GM19468 (cell line): ENCODE measurements around the gene TSBP1.

Experiments
- ATAC-seq: cut with Tn5 transposase; IDR thresholded peaks from one replicate; pipeline ENCODE4 v1.9.1; 2021; ENCODE audit warnings: mild to moderate bottlenecking, moderate library complexity, moderate number of reproducible peaks; ENCODE audit not compliant: unreplicated experiment; ENCODE audit errors: extremely low read depth

Gene TSBP1, protein sequence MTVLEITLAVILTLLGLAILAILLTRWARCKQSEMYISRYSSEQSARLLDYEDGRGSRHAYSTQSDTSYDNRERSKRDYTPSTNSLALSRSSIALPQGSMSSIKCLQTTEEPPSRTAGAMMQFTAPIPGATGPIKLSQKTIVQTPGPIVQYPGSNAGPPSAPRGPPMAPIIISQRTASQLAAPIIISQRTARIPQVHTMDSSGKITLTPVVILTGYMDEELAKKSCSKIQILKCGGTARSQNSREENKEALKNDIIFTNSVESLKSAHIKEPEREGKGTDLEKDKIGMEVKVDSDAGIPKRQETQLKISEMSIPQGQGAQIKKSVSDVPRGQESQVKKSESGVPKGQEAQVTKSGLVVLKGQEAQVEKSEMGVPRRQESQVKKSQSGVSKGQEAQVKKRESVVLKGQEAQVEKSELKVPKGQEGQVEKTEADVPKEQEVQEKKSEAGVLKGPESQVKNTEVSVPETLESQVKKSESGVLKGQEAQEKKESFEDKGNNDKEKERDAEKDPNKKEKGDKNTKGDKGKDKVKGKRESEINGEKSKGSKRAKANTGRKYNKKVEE

DNA sequence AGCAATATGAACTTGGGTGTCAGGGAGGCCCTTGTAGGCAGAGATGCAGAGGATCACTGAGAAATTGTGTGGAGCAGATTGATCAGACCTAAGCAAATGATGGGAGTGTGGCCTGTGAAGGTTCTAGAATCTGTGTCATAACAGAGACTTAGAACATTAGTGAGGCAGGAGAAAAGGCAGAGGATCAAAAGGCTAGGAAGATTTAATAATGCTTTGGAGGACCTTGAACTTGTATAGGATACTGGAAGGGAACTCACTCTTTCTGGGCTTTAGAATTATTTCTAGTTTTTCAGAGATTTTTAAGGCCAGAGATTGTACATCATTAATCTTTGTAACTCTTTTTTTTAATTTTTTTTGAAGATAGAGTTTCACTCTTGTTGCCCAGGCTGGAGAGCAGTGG is at the start of gene TSBP1:
Gene TSBP1 (minus strand): TSS at position 101 of the 400 bp plus-strand sequence. CDS start 197 bp downstream, outside the sequence.
- ATAC-seq, result no peak

DNA sequence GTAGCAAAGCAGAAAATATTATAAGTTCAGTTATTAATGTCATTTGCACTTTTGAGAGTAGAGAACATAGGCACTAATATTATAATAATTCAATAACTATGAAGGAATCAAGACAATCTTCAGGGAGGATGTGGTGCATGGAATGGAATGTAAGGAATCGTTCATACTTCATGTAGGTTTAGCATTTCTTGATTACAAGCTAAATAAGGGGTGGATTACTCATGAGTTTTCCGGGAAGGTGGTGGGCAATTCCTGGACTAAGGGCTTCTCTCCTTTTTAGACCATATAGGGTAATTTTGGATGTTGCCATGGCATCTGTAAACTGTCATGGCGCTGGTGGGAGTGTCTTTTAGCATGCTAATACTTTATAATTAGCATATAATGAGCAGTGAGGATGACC is 44.3 kb upstream of the TSBP1 start:
- no peak for ATAC-seq

DNA sequence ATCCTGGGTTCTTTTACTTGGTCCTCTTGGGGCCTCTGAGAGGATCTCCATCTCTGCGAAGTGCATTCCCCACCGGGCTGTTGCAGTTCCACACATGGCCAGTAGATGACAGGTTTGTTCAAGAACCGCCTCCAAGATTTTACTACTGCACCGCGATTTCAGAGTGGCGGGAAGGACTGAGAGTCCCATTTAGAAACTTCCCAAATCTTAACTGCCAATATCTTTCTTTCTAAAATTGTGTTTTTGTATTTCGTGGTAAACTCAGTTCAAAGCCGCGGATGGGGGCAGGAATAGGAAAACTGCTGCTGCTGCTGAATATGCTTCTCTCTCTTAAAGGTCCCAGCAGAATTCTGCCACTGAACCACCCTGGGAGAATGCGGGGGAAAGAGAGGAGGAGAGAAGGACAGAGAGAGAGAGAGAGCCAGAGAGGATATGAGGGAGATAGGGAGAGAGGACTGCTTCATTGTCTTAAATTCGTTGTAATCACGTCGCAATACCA is 43.9 kb upstream of the TSBP1 start:
- ATAC-seq, result no peak

DNA sequence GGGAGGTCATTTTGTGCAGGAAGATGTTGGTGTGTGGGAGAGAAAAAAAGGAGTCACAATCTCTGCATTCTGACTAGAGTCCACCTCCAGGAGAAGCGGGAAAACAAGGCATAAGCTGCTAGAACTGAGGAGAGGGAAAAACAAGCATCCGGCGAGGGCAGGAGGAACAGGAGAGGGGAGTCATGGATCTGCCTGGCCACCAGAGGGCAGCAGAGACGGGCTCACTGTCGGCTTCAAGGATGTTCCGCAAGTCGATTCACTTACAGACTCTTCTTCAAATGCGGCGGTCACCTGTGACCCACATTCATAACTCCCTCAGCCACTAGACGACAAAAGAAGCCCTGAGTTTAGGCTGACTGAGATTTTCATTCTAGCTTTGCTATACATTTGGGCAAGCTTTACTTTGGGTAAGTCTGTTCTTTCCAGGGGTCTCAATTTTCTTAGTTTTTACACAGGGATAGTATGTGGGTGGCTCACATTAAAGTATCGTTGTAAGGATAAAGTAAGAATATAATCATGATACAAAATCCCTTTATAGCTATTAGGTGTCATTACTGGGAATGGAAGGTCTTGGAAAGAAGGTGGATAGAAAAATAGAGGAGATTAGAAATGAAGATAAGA is 41.8 kb upstream of the TSBP1 start:
- no peak for ATAC-seq

DNA sequence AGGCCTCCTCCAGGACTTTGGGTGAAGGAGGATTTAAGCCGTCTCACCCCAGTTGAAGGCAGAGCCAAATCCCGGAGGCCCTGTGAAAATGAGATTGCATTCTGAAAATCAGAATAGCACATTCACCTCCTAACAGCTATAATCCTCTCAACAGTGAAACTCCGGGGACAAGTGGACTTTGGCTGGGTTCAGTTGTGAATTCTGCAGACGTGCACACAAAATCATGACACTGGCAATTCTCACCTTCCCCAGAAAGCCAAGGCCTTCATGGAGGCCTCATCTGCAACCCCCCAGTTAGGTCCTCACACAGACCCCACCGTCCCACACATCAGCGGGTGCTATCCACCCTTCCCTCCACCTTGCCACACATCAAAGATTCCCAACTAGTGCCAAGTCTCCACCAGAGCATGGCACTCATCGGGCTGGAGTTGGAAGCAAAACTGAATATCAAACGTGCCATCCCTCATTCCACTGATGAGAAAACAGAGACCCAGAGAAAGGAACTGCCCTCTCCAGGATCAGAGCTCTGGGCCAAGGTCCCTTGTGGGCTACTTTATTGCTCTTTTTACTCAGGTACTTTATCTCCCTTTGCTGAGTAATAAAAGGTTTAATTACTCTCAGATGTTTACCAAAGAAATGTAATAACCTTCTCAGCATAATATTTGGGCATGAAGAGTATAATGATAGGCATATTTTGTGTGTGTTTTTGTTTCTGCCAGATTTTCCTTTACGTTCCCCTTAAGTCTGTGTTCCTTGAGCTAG is 40.0 kb upstream of the TSBP1 start:
- no peak for ATAC-seq

DNA sequence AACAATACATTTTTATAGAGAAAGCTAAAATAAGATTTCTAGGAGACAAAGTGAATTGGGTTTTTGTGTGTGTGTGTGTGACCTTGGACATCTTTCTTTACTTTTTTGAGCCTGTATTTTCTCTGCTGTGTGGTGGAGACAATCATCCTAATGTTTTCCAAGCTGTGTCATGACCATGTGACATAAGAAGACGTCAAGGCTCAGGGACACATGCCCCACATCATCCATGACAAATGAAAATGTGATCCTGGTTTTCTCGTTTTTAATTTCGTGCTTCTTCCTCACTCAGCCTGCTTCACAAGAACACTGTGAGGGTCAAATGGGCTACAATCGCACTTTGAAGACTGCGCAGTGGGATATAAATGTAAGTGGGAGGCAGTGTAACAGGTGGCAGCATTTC is 39.2 kb upstream of the TSBP1 start:
- no peak for ATAC-seq

DNA sequence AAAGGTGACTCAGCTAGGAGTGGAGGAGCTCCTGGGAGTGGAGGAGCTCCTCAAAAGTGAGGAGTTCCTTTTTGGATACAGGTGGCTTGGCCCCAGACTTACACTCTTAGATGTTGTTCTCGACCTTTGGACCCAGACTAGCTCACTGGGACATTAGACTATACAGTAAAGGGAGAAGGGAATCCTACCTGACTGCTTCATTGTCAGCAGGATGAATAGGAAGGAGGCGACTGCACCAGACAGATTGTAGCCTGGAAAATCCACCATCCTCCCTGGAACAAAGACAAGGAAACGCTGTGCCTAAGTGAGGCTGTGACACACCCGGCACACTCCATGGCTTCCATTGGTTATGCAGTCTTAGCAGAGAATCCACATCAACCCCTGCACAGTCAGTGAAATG is 35.2 kb upstream of the TSBP1 start, which contains the start of gene BTNL2:
Gene BTNL2 (minus strand): TSS at position 325 of the 400 bp plus-strand sequence. CDS start 58 bp downstream, at position 267.
- no peak for ATAC-seq

DNA sequence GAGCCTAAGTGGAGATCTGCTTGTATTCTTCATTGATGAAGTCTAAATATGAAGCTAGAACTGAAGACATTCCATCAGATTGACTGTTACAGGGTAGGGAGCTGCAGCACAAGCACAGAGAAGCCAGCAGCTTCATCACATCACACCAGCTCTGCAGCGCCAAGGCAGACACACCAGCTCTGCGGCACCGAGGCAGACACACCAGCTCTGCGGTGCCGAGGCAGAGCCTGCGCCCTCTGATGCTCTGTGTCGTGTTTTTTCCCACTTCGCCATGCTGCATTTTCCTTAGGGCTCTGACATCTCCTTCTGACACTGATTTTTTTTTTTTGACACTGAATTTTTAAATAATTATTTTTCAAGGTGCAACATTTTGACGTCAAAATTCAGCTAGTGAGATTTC is 34.5 kb upstream of the TSBP1 start:
- no peak for ATAC-seq

DNA sequence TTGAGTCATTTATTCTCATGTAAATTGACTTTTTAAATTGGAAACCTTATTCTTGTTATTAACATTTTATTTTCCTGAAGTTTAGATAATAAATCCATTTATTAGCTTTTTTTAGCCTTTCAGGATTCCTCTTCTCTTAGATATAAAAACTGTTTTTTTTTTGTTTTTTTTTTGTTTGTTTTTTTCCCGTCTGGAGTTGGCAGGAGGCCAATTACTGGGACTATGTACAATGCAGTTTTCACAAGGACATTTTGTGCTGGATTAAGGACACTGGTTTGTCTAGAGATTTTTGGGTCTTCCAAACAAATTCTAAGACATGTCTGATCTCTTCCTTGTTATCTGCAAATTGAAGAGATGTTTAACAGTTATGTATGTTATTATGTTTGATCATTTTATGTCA is 34.0 kb upstream of the TSBP1 start:
- ATAC-seq, result no peak

DNA sequence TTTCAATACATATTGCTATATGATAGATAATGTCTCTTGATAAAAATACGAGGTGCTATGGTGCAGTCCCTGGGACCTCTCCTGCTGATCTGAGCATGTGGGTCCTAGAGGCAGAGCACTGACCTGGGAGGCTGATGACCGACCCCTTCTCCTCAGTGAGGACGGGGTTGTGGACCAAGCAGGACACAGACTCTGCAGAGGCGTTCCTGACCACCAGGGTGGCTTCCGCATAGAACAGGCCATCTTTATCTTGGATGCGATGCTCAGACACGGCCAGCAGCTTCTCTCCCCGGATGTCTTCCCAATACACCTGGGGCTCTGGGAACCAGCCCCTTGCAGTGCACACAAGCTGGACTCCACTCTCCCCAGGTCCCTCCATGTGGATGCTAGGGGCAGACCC is 31.1 kb upstream of the TSBP1 start:
- no peak for ATAC-seq

DNA sequence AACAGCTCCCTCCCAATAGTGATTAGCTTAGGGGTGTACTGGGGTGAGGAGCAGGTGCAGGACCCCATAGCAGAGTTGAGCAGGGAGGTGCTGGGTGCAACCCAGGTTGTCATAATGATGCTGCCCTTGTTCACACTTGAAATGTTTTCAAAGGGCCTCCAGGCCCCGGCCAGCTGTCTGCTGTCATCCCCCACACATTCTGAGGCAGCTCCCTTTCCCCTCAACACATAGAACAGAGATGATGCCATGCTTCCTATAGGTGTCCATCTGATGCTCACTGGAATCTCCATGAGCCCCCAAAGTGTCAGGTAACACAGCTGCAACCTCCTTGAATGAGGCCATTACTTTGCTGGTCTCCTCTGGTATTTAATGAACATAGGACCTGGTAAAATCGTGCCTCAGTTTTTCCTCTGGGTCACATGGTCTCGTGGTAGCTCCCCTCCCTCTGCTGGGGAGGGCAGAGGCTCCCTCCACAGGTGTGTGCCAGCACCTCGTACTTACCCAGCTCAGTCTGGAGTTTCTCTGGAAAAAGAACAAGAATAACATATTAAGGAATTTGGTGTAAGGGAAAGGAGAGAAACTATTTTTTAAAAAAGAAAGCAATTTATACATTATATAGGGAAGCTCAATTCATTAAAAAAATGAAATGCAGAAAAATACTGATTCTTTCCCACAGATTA is 29.7 kb upstream of the TSBP1 start:
- ATAC-seq, result no peak

DNA sequence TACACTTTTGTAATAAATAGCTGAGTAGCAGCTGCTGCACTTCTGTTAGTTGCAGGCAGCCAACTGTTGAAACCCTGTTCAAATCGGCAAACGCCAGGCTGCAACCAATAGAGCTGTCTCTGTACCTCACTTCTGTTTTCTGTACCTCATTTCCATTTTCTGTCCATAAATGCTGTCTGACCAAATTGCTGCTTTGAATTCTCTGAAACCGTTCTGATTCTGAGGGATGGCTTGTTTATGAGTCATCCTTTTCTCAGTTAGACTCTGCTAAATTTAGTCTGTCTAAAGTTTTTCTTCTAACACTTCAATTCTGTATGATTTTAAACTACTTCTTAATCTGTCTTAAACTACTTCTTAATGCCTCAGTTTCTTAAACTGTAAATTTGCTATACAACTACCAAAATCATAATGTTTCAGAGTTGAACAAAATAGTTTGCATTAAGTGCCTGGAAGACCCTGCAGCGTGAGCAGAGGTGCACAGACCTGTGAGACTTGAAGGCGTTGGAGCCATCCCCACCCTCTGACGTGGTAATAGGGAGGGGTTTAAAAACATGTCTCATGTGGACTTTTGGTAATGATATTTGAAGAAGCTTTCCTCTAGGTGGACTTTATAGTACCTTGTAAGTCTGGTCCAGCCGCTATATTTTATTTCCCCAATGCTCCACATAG is 25.7 kb upstream of the TSBP1 start:
- no peak for ATAC-seq

DNA sequence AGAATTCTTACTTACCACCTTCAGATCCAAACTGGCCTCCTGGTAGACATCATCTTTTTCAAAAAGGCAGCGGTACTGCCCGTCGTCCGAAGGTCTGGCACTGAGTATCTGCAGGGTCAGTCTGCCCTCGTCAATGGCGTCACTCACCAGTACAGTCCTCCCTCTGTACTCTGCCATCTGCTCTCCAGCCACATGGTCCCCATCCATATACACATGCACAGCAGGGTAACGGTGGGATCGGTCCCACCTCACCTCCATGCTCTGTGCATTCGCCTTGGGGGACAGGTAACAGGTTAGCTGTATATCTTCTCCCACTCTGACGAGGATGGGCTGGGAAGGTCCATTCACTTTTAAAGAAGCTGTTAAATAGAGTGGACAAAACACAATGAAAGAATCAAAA is 24.3 kb upstream of the TSBP1 start:
- no peak for ATAC-seq

DNA sequence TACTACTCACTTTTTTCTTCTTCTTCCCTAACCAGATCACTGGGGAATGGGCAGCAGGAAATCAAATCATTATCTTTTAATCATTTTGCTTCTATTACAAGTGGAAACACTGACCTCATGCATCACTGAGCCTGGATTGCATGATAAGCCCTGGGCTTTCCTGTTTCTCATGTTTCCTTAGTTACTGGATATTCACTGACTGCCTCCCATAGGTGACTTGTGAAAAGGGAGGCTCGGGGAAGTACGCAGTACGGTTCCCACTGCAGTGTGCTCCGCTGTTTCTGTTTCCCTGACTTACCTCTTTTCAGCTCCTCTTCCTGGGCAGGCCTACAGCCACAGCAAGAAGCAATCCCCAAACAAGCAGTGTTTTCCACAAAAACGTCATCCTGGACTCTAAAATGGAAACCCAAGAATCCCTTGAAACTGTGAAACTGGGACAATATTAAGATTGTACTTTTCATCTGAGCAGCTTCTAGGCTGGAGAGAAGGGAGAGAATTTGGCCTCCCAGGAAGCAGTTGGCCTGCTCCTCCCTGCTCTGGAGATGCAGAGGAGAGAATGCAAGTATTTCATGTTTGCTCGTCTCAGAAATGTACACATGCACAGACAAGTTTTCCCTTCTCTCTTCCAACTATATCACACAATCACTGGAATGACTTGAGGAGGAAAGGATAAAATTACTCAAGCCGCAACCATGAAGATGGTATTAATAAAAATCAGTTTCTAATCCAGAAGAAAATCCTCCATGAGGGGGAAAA is 22.1 kb upstream of the TSBP1 start:
- ATAC-seq, result no peak

DNA sequence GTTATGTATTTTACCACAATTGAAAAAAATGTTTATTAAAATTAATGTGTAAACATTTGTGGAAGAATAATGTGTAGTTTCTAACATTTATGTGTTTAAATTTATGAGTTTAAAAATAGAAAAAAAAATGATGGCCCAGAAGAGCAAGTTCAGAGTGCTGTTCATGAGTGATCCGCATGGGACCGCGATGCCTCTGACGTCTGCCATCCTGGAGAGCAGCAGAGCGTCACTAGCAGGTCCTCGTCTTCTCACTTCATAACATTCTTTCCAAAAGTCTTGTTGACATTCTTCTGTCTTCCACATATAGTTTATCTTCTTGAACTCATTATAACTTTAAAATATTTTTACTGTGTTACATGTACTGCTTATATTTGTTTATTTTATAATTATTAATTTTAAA is 19.8 kb upstream of the TSBP1 start:
- ATAC-seq, result no peak

DNA sequence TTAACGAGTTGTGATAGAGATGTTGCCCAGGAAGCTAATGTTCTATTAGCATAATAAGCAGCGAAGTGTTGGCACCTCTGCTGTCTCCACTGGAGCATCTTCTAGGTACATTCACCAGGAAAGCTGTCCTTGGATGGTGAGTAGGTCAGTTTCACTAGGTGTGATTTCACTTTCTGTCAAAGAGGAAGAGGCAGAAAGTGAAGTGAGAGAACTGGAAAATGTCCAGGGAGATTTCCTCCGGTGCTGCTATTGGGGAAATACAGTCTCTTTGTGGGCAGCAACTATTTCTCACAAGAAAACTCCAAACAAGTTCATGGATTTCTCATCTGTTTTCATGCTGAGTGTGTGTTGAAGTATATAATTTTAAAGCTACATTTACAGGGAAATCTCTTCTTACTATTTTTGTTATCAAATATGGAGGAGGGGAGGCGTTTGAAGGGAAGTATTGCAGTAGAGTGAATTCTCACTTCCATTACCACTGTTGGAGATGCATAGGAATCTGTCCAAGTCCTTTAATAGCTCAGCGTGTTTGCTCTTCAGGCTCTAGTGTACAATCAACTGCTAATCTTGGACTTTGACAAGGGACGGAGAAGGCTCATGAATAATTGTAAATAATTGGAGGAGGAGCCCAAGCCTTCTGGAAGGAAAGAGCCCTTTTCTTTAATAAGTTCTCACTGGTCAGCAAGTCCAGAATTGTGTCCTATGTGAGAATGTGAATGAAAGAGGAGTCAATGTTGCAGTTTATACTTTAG is 16.1 kb upstream of the TSBP1 start:
- ATAC-seq, result no peak

DNA sequence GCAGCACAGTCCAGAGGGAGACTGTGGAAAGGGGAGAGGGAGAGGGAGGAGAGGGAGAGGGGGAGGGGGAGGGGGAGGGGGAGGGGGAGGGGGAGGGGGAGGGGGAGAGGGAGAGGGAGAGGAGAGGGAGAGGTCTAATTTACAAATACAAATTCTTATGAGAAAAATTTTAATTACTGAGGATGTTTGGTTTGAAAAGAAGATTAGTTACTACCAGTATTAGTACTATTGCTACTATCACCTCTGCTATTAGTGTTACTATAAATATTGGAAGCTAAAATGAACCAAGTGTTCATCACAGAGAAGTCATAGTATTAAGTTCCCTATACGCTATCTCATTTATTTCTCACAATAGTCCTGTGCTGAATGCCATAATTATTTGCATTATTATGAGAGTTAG is 14.3 kb upstream of the TSBP1 start:
- ATAC-seq, result no peak

DNA sequence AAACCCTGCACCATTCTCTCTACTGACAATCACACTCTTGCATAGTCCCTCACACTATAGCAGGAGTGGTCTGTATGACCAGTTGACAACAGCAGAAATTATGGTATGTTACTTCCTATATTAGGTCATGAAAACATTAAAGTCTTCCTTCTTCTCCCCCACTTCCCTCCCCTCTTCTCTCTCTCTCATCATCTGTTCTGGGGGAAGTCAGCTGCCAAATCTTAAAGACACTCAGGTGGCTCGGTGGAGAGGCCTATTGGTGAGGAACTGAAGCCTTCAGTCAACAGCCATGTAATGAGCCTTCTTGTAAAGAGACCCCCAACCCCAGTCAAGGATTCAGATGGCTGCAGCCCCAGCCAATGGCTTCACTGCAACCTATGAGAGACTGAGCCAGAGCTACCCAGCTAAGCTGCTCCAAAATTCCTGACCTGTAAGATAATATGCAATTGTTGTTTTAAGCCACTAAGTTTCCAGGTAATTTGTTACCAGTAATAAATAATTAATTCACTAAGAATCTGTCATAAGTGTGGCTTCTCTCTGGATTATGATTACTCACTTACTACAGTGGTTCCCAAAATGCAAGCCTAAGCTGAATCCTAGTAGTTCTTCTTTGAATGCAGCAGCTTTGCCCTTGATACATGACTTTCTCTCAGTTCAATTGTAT is 11.2 kb upstream of the TSBP1 start:
- no peak for ATAC-seq
